GM18909 (cell line): ENCODE data around the gene RNF224.

ENCODE experiments used
- ATAC-seq: cut with Tn5 transposase; IDR thresholded peaks from one replicate; pipeline ENCODE4 v1.9.1; 2021; ENCODE audit warnings: mild to moderate bottlenecking; ENCODE audit not compliant: unreplicated experiment, poor library complexity

RNF224 gene

GRCh38 chr9:137225699-137226331 lies 1.5 kb upstream of the RNF224 start:
- ATAC-seq: no peak

- ATAC-seq: no peak
These were observed 806 bp upstream of the RNF224 start for GRCh38 chr9:137226338-137227053.

GRCh38 chr9:137227853-137228505 lies 677 bp downstream of the RNF224 start:
- no peak for ATAC-seq

GRCh38 chr9:137228506-137228967 lies 1.2 kb downstream of the RNF224 start:
- ATAC-seq: no peak

- no peak for ATAC-seq
These were observed 1.9 kb downstream of the RNF224 start for GRCh38 chr9:137228968-137229896.

- ATAC-seq: no peak
These were observed 2.8 kb downstream of the RNF224 start for GRCh38 chr9:137229903-137230704.

- ATAC-seq: no peak
These were observed 3.5 kb downstream of the RNF224 start, which contains the start of gene SLC34A3 for GRCh38 chr9:137230705-137231371. Gene SLC34A3 (plus strand): TSS chr9:137230901. CDS start chr9:137231703, 802 bp downstream.

GRCh38 chr9:137231372-137232039 lies 4.2 kb downstream of the RNF224 start:
- ATAC-seq: no peak

- ATAC-seq: no peak
These were observed 4.8 kb downstream of the RNF224 start for GRCh38 chr9:137232101-137232500.

GRCh38 chr9:137232510-137232909 lies 5.2 kb downstream of the RNF224 start:
- no peak for ATAC-seq

- no peak for ATAC-seq
These were observed 6.1 kb downstream of the RNF224 start for GRCh38 chr9:137233143-137233980.

- no peak for ATAC-seq
These were observed 6.9 kb downstream of the RNF224 start for GRCh38 chr9:137234055-137234697.

GRCh38 chr9:137234758-137235423 lies 7.6 kb downstream of the RNF224 start:
- no peak for ATAC-seq

- ATAC-seq: no peak
These were observed 8.3 kb downstream of the RNF224 start for GRCh38 chr9:137235424-137236237.

GRCh38 chr9:137236238-137236935 lies 9.1 kb downstream of the RNF224 start:
- ATAC-seq: peak; percentile 18
